NB4 (cell line): Measurements from ENCODE around the gene SCRN1.

ENCODE experiments used
- DNase-seq: peaks from one replicate; pipeline ENCODE4 v3.0.0; 2010; ENCODE audit warnings: low read depth
- H3K4me3 ChIP-seq: one replicate; pipeline ENCODE4 v1.5.1; 2011; ENCODE audit warnings: mild to moderate bottlenecking, low read depth, low read length, moderate library complexity
- MYC ChIP-seq: IDR thresholded peaks from 2 replicates; pipeline ENCODE4 v1.6.1; 2011; ENCODE audit warnings: low read depth, low read length
- POLR2A ChIP-seq: IDR thresholded peaks from 2 replicates; pipeline ENCODE4 v1.6.1; 2011; ENCODE audit warnings: mild to moderate bottlenecking; ENCODE audit not compliant: insufficient read length; ENCODE audit errors: extremely low read depth
- TF ChIP-seq, protein P1 (sequence below): IDR thresholded peaks from 2 replicates; pipeline ENCODE4 v1.6.1; 2011; ENCODE audit warnings: low read depth, low read length
- TF ChIP-seq, protein P2 (sequence below): IDR thresholded peaks from one replicate; pipeline ENCODE4 v1.5.1; 2012; ENCODE audit warnings: low read depth, low read length

Gene SCRN1

DNA sequence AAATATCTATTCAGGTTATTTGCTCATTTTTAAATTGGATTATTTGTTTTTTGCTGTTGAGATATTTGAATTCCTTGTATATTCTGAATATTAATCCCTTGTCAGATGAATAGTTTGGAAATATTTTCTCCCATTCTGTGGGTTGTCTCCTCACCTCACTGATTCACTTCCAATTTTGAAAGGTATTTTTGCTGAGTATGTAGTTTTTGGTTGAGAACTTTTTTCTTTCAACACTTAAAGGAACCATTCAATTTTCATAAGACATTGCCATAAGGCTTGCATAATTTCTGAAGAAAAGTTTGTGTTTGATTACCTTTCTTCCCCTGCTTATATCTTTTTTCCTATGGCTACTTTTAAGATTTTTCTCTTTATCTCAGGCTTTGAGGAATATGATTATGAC lies 8.9 kb upstream of the SCRN1 start:
- no peak for TF ChIP-seq POLR2A
- TF ChIP-seq, protein P1, sequence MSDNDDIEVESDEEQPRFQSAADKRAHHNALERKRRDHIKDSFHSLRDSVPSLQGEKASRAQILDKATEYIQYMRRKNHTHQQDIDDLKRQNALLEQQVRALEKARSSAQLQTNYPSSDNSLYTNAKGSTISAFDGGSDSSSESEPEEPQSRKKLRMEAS: no peak
- TF ChIP-seq, protein P2, sequence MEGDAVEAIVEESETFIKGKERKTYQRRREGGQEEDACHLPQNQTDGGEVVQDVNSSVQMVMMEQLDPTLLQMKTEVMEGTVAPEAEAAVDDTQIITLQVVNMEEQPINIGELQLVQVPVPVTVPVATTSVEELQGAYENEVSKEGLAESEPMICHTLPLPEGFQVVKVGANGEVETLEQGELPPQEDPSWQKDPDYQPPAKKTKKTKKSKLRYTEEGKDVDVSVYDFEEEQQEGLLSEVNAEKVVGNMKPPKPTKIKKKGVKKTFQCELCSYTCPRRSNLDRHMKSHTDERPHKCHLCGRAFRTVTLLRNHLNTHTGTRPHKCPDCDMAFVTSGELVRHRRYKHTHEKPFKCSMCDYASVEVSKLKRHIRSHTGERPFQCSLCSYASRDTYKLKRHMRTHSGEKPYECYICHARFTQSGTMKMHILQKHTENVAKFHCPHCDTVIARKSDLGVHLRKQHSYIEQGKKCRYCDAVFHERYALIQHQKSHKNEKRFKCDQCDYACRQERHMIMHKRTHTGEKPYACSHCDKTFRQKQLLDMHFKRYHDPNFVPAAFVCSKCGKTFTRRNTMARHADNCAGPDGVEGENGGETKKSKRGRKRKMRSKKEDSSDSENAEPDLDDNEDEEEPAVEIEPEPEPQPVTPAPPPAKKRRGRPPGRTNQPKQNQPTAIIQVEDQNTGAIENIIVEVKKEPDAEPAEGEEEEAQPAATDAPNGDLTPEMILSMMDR: no peak
- no peak for TF ChIP-seq MYC
- no peak for DNase-seq
- no peak overlapping the region for H3K4me3 ChIP-seq

DNA sequence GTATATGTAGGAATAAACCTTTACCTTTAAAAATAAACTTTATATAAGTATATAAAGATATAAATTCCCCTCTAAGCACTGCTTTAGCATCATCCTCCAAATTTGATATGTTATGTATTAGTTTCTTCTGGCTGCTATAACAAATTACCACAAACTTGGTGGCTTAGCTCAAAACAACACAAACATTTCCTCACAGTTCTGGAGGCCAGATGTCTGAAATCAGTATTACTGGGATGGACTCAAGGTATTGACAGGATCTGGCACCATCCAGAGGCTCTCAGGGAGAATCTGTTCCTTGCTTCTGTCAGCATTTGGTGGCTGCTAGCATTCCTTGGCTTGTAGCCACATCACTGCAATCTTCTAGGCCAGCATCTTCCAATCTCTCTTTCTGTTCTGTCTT lies 6.7 kb upstream of the SCRN1 start:
- no peak overlapping the region for H3K4me3 ChIP-seq
- TF ChIP-seq, protein P2: no peak
- TF ChIP-seq MYC (no peak), POLR2A (no peak)
- TF ChIP-seq, protein P1: no peak
- DNase-seq: no peak

DNA sequence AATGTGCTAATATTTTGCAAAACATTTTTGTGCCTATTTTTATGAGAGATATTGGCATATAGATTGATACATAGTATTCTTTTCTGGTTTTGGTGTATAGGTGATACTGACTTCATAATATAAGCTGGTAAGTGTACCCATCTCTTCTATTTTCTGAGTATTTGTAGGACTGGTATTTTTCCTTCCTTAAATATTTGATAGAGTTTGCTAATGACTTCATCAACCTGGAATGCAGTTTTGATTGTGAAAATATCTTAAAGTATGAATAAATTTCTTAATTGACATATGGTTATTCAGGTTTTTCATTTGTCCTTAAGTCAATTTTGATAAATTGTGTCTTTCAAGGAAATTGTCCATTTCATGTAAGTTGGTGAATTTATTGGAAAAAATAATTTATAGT lies 6.1 kb upstream of the SCRN1 start:
- no peak for DNase-seq
- TF ChIP-seq MYC (no peak), POLR2A (no peak)
- TF ChIP-seq, protein P1: no peak
- TF ChIP-seq, protein P2: no peak
- H3K4me3 ChIP-seq: no peak overlapping the region

DNA sequence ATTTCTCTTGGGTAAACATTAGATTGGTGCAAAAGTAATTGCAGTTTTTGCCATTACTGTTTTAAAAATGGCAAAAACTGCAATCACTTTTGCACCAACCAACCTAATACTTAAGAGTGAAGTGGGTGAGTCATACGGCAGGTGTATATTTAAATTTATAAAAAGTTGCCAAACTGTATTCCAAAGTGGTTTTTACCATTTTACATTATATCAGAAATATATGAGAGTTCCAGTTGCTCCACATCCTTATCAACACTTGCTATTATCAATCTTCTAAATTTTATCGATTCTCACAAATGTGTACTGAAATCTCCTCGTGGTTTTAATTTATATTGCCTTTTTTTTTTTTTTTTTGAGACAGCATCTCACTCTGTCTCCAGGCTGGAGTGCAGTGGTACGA lies 3.5 kb upstream of the SCRN1 start:
- H3K4me3 ChIP-seq: no peak overlapping the region
- no peak for DNase-seq
- TF ChIP-seq POLR2A: no peak
- TF ChIP-seq, protein P2: no peak
- TF ChIP-seq, protein P1: no peak
- TF ChIP-seq MYC: no peak

DNA sequence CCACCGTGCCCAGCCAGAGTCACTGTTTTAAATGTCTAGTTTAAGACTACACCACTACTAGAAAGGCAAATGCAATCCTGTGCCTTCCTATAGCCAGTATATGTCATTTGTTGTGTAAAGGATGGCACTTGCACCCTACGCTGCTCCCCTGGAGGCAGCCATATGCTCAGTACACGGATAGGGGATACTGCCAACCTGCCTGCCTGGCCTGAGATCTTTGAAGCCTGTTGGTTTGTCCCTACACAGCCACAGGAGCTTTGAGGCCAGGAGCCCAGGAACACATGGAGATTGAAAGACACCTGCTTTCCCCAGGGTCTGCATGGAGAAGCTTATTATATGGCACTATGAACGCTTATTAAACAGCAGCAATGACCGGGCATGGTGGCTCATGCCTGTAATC lies 2.3 kb upstream of the SCRN1 start:
- no peak for DNase-seq
- no peak overlapping the region for H3K4me3 ChIP-seq
- TF ChIP-seq, protein P1: no peak
- TF ChIP-seq POLR2A (no peak), MYC (no peak)
- TF ChIP-seq, protein P2: no peak

DNA sequence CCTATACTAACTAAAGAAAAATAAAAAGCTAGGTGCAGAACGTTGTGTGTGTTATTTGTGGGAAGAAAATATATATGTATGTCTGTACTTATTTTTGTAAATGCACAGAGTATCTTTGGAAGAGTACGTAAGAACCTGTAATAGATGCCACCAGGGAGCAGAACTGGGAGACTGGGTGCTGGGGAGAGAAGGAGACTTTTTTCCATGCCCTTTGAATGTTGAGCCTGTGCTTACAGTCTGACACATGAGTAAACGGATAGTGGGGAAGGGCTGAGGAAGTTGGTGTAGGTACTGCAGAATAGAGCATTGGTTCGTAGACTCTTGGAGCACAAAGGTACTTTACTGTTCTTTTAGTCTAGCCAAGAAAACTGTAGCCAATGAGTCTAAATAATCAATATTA lies 1.3 kb upstream of the SCRN1 start:
- TF ChIP-seq MYC: no peak
- H3K4me3 ChIP-seq: no peak overlapping the region
- no peak for DNase-seq
